B cell (primary cell): ENCODE data around the gene HOXD10. TPM values are rescaled to one million over a fixed set of nuclear protein-coding genes. Genes with fewer than 3 reads are reported as not detected.

Experiments used
- ATAC-seq: fragments of 200-7000 bp; cut with Tn5 transposase; one replicate; pipeline ENCODE4 v1.10.0; 2021; ENCODE audit warnings: low read depth, mild to moderate bottlenecking, moderate number of reproducible peaks, moderate library complexity
- CTCF ChIA-PET: fragments of 350-600 bp; sonication (Branson Sonifier 250); formaldehyde crosslinking; loops from one replicate; lab custom pipeline; 2021; ENCODE audit warnings: antibody characterized with exemption, inconsistent platforms; lab: Charles Lee
- POLR2A ChIA-PET: fragments of 350-600 bp; sonication (Branson Sonifier 250); formaldehyde crosslinking; loops from one replicate; lab custom pipeline; 2021; ENCODE audit warnings: antibody characterized with exemption; lab: Charles Lee
- DNase-seq: peaks from one replicate; pipeline ENCODE4 v3.0.0; 2013
- H2AFZ ChIP-seq: 2 replicates; pipeline ENCODE4 v1.6.1; 2012; ENCODE audit warnings: mild to moderate bottlenecking, low read depth, low read length; ENCODE audit not compliant: insufficient read depth, poor library complexity, severe bottlenecking
- H3K27ac ChIP-seq, 2 donors: 1 replicate in 1 of 2; 2 replicates in 1 of 2; pipeline ENCODE4 v1.5.1; 2012 to 2013; ENCODE audit warnings: low read length in 2 of 2, mild to moderate bottlenecking in 2 of 2, moderate library complexity in 1 of 2
- H3K27me3 ChIP-seq, 4 experiments: fragments of 200-600 bp in 1 of 4; sonication (generic) in 1 of 4; replicated peaks in 1 of 4; 1 replicate in 2 of 4; 2 replicates in 2 of 4; pipeline versions ENCODE4 v1.6.1 to v1.7.0; 2013 to 2016; ENCODE audit warnings: low read length in 3 of 4, mild to moderate bottlenecking in 2 of 4, mixed read lengths in 1 of 4, moderate library complexity in 1 of 4; ENCODE audit not compliant: insufficient read depth in 4 of 4, control insufficient read depth in 3 of 4; ENCODE audit errors: control extremely low read depth in 1 of 4
- H3K36me3 ChIP-seq, 2 experiments: replicated peaks in 1 of 2; 1 replicate in 1 of 2; 2 replicates in 1 of 2; pipeline versions ENCODE4 v1.6.1 to v1.7.1; 2013; ENCODE audit warnings: low read length in 1 of 2; ENCODE audit not compliant: insufficient read depth in 2 of 2, control insufficient read depth in 1 of 2; ENCODE audit errors: control extremely low read depth in 1 of 2, extremely low read depth in 1 of 2
- H3K4me1 ChIP-seq, 2 donors: fragments of 200-600 bp in 1 of 2; sonication (generic) in 1 of 2; 1 replicate in 1 of 2; 2 replicates in 1 of 2; pipeline versions ENCODE4 v1.5.1 to v1.6.1; 2013 to 2017; ENCODE audit warnings: low read length in 2 of 2; ENCODE audit not compliant: control insufficient read depth in 2 of 2, insufficient read depth in 2 of 2
- H3K4me2 ChIP-seq: replicated peaks from 2 replicates; pipeline ENCODE3; 2012; ENCODE audit warnings: mild to moderate bottlenecking, low read depth, low read length; ENCODE audit not compliant: poor library complexity, severe bottlenecking
- H3K4me3 ChIP-seq, 5 experiments: fragments of 200-600 bp in 1 of 5; sonication (generic) in 1 of 5; 1 replicate in 3 of 5; 2 replicates in 2 of 5; pipeline versions ENCODE4 v1.5.1 to v1.7.0; 2011 to 2016; ENCODE audit warnings: low read length in 4 of 5, mild to moderate bottlenecking in 4 of 5, low read depth in 2 of 5, control low read depth in 1 of 5, moderate library complexity in 1 of 5; ENCODE audit not compliant: insufficient read depth in 1 of 5; ENCODE audit errors: control extremely low read depth in 1 of 5, extremely low read depth in 1 of 5
- H3K79me2 ChIP-seq: fragments of 200-600 bp; sonication (generic); one replicate; pipeline ENCODE4 v1.6.0; 2016; ENCODE audit warnings: low read length; ENCODE audit not compliant: control insufficient read depth, insufficient read depth
- H3K9ac ChIP-seq: fragments of 200-600 bp; sonication (generic); 2 replicates; pipeline ENCODE4 v1.6.1; 2017; ENCODE audit warnings: mild to moderate bottlenecking, low read length, moderate library complexity
- H3K9me3 ChIP-seq, 3 donors: one replicate each; pipeline versions ENCODE4 v1.6.1 to v1.7.1; 2013; ENCODE audit warnings: low read length in 2 of 3; ENCODE audit not compliant: control insufficient read depth in 2 of 3, insufficient read depth in 1 of 3; ENCODE audit errors: control extremely low read depth in 1 of 3
- H4K20me1 ChIP-seq: 2 replicates; pipeline ENCODE4 v1.6.0; 2012; ENCODE audit warnings: mild to moderate bottlenecking, low read length; ENCODE audit not compliant: insufficient read depth, control insufficient read depth, poor library complexity, severe bottlenecking
- H3K27ac Mint-ChIP-seq: one replicate; pipeline ENCODE4 v1.8.0; 2021; ENCODE audit warnings: mixed read lengths
- H3K27me3 Mint-ChIP-seq: one replicate; pipeline ENCODE4 v1.8.0; 2021; ENCODE audit warnings: mixed read lengths
- H3K4me1 Mint-ChIP-seq: one replicate; pipeline ENCODE4 v1.8.0; 2021; ENCODE audit warnings: mixed read lengths
- H3K4me3 Mint-ChIP-seq: one replicate; pipeline ENCODE4 v1.8.0; 2021; ENCODE audit warnings: mixed read lengths
- H3K9me3 Mint-ChIP-seq: one replicate; pipeline ENCODE4 v1.8.0; 2022; ENCODE audit warnings: mixed read lengths; ENCODE audit not compliant: insufficient read depth
- CTCF ChIP-seq: fragments of 200-600 bp; IDR thresholded peaks from one replicate; pipeline ENCODE4 v1.8.0; 2022; ENCODE audit warnings: antibody characterized with exemption, mild to moderate bottlenecking
- EZH2 ChIP-seq: IDR thresholded peaks from 2 replicates; pipeline ENCODE4 v1.6.1; 2012; ENCODE audit warnings: borderline replicate concordance, low read depth, mild to moderate bottlenecking, moderate library complexity, low read length; ENCODE audit not compliant: insufficient read depth, poor library complexity, severe bottlenecking
- WGBS: methylation state at CpG from one replicate; pipeline ENCODE4 v1.1.5; 2013; ENCODE audit warnings: missing lambda C conversion rate; ENCODE audit not compliant: insufficient coverage; 5-methylcytosine and 5-hydroxymethylcytosine counted together
- intact Hi-C: fragments of 100-400 bp; cut with micrococcal nuclease; formaldehyde crosslinking; loops from one replicate; pipeline ENCODE4 v1.10.0; 2022
- polyA plus RNA-seq: library from polyadenylated mRNA; depleted of rRNA; stranded (reverse); fragments of >200 nt; gene quantifications from 2 replicates; pipeline ENCODE4 v1.2.3, GENCODE V29; 2012
- total RNA-seq, 2 donors: library from RNA; stranded (reverse); fragments of 120-200 nt in 1 of 2; gene quantifications; 1 replicate in 1 of 2; 2 replicates in 1 of 2; pipeline versions ENCODE4 v1.2.3 to v1.2.4, GENCODE V29; 2013 to 2022

HOXD10 gene
- total and polyA plus RNA-seq, 2 donors (not counting 1 experiment from before 2014, with no cell fraction given): not detected

- Histone ChIP-seq H3K4me1 (peaks cover 18 to 43% of the 10 kb centered on the region in 2 donors), H3K36me3 (no peaks in the 10 kb centered on the region), H3K79me2 (no peaks in the 10 kb centered on the region), H2AFZ (no peak overlapping the region), H4K20me1 (no peaks in the 10 kb centered on the region), H3K4me3 (no peak overlapping the region), H3K9me3 (peaks cover 0 to 53% (median 0%) of the 10 kb centered on the region in 3 donors), H3K27ac (no peak overlapping the region), H3K27me3 (peaks cover 0 to 89% (median 67%) of the 10 kb centered on the region in 4 experiments), H3K9ac (no peak overlapping the region), H3K4me2 (no peak overlapping the region)
- Mint-ChIP-seq H3K27ac (no peak overlapping the region), H3K27me3 (peaks cover 69% of the 10 kb centered on the region), H3K4me1 (peaks cover 19% of the 10 kb centered on the region), H3K9me3 (no peaks in the 10 kb centered on the region), H3K4me3 (no peak overlapping the region)
- ChIA-PET POLR2A (no interaction called here), CTCF (interaction anchor here (0.8 to 4.6 kb wide), 8 partner anchors 29 to 1346 kb away, joined by 3 to 110 read pairs (median 8); no protein-coding TSS in a partner anchor)
- ATAC-seq: no peak
- intact Hi-C loops: loop anchor here (5.0 kb wide), 1 partner anchor 1037 kb away; no protein-coding TSS in a partner anchor
- 28% methylated on average over 8 of the region's 9 CpGs for WGBS
- TF ChIP-seq EZH2 (no peak), CTCF (no peak)
- DNase-seq: no peak
These were observed 8.6 kb downstream of the HOXD10 start for GRCh38 chr2:176124947-176125771.

GRCh38 chr2:176125772-176126054 lies 9.1 kb downstream of the HOXD10 start:
- no peaks in the 10 kb centered on the region for H4K20me1 ChIP-seq
- no peak overlapping the region for H3K4me2 ChIP-seq
- ATAC-seq: no peak
- intact Hi-C loops: loop anchor here (1.0 to 5.0 kb wide), 2 partner anchors 429 to 1037 kb away; no protein-coding TSS in a partner anchor
- H3K79me2 ChIP-seq: no peaks in the 10 kb centered on the region
- peaks cover 0 to 86% (median 64%) of the 10 kb centered on the region in 4 experiments for H3K27me3 ChIP-seq
- Mint-ChIP-seq H3K4me3 (no peak overlapping the region), H3K9me3 (no peaks in the 10 kb centered on the region), H3K4me1 (peaks cover 21% of the 10 kb centered on the region), H3K27ac (no peak overlapping the region), H3K27me3 (peaks cover 64% of the 10 kb centered on the region)
- CTCF ChIA-PET: interaction anchor here (0.8 to 4.6 kb wide), 10 partner anchors 13 to 1345 kb away, joined by 3 to 110 read pairs (median 8); no protein-coding TSS in a partner anchor
- POLR2A ChIA-PET: no interaction called here
- H3K36me3 ChIP-seq: no peaks in the 10 kb centered on the region
- H3K9ac ChIP-seq: no peak overlapping the region
- DNase-seq: no peak
- no peak overlapping the region for H3K27ac ChIP-seq
- no peak overlapping the region for H2AFZ ChIP-seq
- H3K4me1 ChIP-seq: peaks cover 21 to 48% of the 10 kb centered on the region in 2 donors
- TF ChIP-seq CTCF (no peak), EZH2 (no peak)
- no peak overlapping the region for H3K4me3 ChIP-seq
- H3K9me3 ChIP-seq: peaks cover 0 to 50% (median 0%) of the 10 kb centered on the region in 3 donors
- WGBS: 18% methylated on average over 4 of the region's 6 CpGs
